Stimulated activated CD8-positive, alpha-beta memory T cell treated with anti-CD3 and anti-CD28 coated beads, Interleukin-7, amount 100 ng/mL, for 4 hours (primary cell): ENCODE measurements around the gene PRX.
"Not testable (repeated sequence)": the region's sequence is repeated elsewhere in the genome, so short reads cannot be mapped to it uniquely, and the experiment has no call there.

ENCODE experiments used
- DNase-seq, 2 donors: peaks; one replicate each; pipeline ENCODE4 v3.0.0-alpha.2; 2020; ENCODE audit warnings: low read depth in 2 of 2

Gene PRX

DNA sequence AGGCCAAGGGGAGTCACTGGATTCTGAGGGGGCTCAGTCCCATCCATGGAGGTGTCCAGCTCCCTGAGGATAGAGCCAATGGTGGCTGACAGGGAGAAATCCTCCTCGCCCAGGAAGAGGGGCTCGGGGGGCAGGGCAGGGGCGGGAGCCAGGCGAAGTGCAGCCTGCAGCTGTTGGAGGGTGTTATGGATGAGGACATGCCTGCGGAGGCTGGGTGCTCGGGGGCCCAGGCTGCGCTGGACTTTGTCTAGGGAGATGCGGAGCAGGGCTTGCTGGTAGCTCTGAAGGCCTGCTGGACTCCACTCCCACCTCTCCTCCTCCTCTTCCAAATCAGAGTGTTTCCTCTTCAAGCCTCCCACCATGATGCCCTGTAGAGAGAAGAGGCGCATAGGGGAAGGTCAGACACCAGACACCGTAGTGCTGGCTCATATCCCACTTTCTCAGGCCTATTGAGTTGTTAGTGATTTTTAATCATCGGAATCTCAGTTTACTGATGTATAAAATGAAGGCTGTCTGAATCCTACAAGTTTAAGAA, 28.6 kb upstream of the PRX start:
- no peak for DNase-seq

DNA sequence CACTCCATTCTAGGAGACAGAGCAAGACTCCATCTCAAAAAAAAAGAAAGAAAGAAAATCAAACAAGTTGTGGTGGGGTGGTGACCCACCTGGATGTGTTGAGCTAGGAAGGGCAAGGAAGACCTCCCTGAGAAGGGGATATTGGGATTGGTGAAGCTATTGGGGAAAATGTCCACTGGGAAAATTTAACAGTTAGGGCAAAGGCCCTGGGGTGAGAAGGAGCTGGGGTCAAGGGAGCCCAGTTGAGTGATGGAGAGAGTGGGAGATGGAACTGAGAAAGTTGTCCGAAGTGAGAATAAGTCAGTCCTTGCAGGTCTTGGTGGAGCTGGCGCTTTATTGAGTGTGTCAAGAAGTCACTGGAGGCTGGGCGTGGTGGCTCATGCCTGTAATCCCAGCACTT, 25.1 kb upstream of the PRX start:
- DNase-seq, result no peak

DNA sequence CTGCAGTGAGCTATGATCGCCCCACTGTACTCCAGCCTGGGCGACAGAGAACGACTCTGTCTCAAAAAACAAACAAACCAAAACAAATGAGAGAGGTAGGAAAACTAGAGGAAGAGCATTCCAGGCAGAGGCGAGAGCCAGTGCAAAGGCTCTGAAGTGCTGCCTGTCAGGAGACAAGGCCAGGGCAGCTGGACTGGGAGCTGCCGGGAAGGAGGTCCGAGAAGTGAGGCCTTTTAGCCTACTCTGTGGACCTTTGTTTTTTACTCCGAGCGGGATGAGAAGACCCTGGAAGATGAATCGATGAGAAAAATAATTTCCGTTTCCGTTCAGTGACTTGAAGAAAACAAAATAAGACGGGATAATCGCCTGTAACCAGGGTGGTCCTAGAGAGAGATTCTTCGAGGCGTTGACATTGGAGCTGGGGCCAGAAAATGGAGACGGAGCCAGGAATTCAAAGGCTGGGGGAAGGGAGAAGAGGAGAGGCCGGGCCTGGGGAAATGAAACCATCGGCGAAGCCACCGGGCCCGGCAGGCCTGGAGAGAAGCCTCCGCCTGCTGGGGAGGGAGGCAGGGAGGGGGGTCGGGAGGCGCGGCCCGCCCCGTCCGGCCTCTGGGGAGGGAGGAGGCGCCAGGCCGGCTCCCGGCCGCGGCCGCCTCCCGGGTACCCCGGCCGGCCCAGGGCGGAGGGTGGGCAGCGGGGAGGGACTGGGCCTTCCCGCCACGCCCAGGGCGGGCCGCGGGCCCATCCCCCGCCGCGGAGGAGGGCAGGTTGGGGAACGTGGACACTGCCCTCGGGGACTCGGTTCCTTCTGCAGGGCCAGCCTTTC, 20.4 kb upstream of the PRX start:
- DNase-seq, result peak in 1 of 2 donors; percentile 44

DNA sequence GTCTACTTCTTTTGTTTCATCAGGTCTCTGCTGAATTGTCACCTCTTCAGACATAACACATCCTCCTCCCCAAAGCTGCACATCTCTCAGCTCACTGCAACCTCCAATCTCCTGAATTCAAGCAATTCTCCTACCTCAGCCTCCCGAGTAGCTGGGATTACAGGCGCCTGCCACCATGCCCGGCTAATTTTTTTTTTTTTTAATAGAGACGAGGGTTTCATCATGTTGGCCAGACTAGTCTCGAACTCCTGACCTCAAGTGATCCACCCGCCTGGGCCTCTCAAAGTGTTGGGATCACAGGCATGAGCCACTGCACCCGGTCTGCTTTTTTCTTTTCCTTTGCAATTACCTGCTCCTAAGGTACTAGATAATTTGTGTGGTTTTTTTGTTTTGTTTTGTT, 19.6 kb upstream of the PRX start:
- DNase-seq, result not testable (repeated sequence)

DNA sequence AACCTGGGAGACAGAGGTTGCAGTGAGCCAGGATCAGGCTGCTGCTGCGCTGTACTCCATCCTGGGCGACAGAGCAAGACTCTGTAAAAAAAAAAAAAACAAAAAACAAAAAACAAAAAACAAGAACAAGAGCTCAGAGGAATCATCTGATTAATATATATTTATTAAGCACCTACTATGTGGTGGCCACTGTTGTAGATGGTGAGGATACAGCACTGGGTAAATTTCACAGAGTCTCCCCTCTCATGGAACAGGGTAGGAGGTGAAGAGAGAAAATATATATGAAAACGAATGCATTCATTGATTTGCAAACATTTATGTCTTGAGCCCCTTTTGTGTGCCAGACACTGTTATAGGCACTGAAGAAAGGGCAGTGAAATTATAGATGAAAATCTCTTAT, 18.5 kb upstream of the PRX start:
- no peak for DNase-seq

DNA sequence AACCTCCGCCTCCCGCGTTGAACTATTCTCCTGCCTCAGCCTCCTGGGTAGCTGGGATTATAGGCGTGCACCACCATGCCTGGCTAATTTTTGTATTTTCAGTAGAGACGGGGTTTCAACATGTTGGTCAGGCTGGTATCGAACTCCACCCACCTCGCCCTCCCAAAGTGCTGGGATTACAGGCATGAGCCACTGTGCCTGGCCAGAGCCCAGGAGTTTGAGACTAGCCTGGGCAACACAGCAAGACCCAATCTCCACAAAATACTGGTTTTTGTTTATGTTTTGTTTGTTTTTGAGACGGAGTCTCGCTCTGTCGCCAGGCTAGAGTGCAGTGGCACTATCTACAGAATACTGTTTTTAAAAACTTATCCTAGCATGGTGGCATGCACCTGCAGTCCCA, 17.1 kb upstream of the PRX start:
- DNase-seq, result not testable (repeated sequence)

DNA sequence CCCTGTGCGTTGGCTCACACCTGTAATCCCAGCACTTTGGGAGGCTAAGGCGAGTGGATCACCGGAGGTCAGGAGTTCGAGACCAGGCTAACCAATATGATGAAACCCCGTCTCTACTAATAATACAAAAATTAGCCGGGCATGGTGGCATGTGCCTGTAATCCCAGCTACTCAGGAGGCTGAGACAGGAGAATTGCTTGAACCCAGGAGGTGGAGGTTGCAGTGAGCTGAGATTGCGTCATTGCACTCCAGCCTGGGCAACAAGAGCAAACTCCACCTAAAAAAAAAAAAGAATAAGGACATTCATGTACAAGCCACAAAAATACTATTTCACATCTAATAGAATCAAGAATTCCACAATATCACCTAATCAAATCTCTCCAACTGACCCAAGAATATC, 15.0 kb upstream of the PRX start:
- DNase-seq, result not testable (repeated sequence)

DNA sequence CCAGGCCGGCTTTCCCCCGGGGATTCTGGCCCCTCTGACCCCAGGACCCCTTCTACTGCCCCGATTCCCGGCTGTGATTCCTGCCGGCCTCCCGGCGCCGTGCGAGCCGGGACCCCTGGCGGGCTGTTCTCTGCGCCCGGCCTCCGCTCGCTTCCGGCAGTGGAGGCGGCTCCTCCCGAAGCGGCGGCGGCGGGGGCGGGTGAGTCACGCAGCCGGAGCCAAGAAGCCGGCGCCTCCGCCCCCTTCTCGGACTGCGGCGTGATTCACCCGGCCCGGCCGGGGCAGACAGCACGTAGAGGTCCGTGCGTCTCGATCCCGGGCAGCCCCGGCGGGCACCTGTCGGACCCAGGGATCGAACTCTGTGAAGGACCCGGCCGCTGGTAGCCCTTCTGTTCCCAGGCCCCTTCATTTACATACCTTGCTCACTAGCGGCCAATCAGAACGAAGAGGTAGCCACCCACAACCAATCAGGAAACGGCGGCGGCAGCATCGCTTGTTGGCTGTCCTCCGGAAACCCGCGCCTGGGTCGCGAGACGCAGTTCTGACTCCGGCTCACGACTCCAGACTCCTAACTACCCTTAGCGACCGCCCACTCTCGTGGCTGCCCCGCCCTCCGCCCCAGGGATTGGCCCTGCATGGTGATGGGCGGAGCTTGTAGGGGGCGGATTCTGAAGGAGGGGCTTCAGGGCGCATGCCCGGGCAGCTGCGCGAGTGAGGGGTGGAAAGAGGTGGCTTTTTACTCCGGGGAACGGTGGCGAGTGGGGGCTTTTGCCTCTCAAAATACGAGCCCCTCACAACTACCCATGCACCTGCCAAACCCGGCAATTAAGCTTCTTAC, 12.5 kb upstream of the PRX start, which contains the start of gene SERTAD1:
Gene SERTAD1, minus strand, starts transcription at position 543 of the 838 bp plus-strand sequence. CDS start 2,446 bp downstream, outside the sequence.
- DNase-seq, result peak; percentile 100

DNA sequence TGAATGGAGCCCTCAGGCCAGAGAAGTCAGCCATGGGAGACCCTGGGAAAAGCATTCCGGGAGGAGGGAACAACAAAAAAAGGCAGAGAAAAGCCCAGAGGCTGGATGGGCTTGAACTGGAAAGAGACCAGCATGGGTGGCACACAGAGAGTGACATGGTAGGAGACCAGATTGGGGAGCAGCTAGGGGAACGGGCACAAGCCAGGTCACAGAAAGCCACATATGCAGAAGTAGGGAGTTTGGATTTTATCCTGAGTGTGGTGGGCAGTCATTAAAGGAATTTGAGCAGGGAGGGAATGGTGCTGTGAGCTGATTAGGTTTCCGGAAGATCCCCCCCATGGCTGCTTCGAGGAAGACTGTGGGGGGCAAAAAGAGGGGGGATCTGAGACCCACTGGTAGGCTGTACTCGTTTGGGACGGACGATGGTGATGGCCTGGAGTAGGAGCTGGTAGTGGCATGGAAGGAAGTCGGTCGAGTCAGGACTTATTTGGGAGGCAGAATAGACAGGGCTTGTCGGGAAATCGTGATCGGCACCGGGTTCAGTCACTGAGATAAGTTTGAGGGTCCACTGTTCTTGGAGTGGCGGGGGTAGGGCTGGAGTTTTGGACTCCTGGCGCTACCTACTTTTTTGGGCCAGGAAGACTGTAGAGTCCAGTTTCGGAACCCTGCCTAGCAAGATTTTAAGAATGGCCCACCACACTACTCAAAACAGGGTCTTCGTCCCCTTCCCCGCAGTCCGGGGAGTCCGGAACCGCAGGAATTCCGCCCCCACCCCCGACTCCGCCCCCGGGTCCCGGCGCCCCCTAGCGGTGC, 11.7 kb upstream of the PRX start:
- DNase-seq, result no peak

DNA sequence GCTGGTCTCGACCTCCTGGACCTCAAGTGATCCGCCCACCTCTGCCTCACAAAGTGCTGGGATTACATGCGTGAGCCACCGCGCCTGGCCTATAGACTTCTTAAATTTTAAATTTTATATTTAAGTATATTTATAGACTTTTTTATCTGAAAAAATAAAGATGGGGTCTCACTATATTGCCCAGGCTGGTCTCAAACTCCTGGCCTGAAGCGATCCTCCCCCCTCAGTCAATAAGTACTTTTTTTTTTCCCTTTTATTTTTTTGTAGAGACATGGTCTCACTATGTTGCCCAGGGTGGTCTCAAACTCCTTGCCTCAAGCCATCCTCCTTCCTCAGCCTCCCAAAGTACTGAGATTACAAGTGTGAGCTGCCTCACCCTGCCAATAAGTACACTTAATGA, 10.8 kb upstream of the PRX start:
- no peak for DNase-seq

DNA sequence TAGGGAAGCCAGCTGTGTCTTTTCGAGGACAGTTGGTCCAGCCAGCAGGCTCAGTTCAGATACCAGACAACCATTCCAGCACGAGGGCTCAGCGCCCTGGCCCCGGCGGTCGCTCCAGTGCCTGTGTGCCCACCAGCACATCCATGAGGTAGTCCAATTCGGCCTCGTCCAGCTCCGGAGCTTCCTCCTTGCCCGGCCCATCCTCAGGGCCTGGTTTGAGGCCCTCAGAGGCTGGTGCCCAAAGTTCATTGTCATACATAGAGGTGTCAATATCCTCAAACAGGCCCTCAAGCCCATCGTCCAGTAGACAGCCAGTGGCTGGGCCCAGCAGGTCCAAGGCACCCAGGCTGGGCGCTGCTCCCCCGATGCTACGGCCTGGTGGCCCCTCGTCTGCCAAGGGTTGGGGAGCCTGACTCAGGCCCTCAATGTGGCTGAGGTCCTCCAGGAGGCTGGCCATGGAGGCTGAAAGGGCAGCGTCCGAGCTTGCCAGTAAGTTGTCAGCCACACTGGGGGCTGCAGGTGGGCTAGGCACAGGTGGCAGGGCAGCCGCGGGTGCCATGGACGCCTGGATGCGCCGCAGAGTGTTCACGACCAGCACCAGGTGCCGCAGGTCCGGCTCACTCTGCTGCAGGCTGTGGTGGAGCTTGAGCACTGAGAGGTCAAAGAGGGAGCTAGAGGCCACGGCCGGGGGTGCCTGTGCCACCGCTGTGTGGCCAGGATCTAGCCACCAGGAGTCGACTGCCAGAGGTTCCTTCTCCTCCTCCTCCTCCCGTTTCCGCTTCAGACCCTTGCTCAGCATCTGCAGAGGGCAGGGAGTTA, 9.8 kb upstream of the PRX start:
- DNase-seq, result no peak

DNA sequence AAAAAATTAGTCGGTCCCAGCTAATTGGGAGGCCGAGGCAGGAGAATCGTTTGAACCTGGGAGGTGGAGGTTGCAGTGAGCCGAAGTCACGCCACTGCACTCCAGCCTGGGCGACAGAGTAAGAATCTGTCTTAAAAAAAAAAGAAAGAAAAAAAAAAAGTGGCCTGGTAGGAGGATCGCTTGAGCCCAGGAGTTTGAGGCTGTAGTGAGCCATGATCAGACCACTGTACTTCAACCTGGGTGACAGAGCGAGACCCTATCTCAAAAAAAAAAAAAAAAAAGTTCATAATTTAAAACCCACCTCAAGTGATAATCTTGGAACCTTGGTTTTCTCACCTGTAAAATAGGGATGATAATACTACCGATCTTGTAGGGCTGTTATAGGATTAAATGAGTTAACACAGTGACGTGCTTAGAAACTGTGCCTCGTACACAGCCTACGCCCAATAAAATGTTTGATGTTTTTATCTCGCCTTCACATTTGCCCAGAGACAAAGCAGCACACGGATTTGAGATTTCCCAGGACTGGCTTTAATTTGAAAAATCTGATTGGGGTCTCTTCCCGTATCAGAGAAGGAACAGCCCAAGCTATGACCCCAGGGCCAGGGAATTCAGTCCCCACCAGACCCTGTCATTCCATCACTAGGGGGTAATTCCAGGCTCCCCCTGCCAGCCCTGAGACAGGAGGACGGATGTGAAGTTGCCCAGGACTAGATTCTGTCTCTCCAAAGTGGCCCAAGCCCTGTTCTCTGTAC, 9.0 kb upstream of the PRX start:
- DNase-seq, result no peak

DNA sequence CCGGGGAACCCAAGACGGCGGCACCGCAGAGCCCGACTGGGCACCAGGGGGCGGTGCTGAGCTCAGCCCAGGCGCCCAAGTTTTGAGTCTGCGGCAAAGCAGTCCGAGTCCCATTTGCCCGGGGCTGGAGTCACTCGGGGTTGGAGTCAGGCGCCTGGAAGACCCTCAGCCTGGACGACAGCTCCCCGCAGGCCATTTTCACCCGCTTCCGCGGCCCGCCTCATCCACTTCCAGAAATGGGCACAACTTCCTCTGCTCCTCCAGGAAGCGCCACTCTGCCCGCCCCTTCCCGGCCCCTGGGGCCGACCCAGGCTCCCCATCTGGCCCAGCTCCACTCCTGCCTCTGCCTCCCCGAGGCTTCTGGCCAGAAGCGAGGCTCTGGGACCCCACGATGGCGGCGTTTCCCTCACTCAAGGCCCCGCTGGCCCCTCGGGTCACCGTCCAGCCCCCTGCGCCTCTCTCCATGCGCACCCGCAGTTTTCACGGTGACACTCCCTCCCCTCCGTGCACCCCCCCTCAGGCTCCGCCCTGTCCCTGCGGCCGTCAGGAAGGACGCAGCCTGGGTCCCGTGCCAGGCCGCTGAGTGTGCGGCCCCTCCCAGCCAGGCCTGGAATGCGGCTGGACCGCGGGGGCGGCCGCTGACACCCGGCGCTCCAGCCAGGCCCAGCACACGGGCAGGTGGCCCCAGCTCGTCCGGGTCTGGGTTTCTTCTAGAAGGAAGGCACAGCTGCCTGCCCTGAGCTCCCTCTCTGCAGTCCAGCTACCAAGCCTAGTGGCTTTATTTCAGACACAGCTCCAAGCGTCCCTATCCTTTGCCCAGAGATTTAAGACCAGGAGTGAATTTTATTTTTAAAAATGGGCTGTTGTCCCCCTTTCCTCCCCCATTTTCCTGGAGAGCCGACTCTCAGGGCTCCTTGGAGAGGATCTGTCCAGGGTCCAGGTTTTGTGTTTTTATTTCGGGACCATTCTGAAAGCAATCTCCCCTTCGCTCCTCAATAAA, 7.9 kb upstream of the PRX start:
- peak in 1 of 2 donors; percentile 61 for DNase-seq

DNA sequence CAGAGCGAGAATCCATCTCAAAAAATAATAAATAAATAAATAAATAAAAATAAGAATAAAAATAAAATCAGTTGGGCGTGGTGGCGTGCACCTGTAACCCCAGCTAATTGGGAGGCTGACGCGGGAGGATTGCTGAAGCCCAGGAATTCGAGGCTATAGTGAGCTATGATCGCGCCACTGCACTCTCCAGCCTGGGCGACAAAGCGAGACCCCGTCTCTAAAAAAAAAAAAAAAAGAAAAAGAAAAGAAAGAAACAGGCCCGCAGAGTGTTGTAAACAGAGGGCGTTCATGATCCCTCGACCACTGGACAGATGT, 7.2 kb upstream of the PRX start:
- DNase-seq, result no peak

DNA sequence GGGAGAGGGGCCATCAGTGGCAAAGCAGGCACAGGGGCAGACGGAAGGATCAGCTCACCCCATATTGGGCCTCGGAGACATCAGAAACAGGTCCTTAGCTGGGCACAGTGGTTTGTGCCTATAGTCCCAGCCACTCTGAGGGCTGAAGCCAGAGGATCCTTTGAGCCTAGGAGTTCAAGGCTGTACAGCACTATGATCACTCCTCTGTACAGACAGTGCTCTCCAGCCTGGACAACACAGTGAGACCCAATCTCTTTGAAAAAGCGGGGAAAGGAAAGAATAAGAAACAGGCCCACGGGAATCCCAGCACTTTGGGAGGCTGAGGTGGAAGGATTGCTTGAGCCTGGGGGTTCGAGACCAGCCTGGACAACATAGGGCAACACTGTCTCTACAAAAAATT, 6.6 kb upstream of the PRX start:
- no peak for DNase-seq

DNA sequence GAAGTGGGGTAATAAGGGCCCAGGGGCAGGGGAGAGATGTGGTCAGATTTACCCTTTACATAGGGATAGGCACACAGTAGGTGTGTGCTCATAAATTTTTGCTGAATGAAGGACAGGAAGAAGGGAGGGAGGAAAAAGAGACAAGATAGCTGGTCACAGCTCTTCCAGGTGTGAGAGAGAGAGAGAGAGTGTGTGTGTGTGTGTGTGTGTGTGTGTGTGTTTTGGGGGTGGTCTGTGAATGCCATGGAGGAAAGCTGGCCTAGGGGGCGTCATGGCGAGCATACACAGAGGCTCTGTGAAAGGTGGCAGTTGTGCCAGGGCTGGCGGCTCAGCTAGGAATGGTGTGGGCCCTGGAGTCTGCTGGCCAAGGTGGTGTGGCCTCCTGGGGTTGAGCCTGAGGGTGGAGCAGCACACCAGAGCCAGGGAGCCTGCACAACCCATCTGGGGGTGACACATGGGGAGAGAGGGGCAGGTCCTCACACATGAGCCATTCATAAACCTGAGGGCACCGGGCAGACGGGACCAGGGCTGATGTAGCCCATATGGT, 6.0 kb upstream of the PRX start:
- no peak for DNase-seq

DNA sequence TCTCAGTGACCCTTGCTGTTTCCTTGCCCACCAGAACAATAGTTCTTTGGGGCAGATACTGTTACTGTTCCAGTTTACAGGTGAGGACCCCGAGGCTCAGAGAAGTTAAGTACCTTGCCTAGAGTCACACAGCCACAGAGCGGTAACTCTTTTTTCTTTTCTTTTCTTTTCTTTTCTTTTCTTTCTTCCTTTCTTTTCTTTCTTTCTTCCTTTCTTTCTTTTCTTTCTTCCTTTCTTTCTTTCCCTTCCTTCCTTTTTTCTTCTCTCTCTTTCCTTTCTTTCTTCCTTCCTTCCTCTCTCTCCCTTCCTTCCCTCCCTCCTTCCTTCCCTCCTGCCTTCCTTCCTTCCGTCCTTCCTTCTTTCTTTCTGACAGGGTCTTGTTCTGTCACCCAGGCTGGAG, 4.9 kb upstream of the PRX start:
- no peak for DNase-seq

DNA sequence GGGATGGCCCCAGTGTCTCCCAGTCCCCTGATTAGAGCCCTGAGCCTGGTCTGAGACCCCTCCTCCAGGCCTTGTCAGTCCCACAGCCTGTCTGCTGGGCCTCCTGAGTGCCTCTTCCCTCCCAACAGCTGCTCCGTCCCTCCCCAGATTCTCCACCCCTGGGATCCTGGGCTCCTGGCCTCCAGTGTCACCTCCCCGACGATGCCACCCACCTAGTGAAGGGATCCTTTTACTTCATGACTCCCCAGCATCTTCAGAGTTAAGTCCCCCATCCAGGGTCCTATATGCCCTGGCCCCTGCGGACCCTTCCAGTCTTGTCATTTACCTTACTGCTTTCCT, 4.4 kb upstream of the PRX start:
- DNase-seq, result no peak
